Activated CD4-positive, CD25-positive, alpha-beta regulatory T cell treated with anti-CD3 and anti-CD28 coated beads, Interleukin-2, amount 50 U/mL, for 72 hours (primary cell): ENCODE data around the gene BTBD6.

Experiments
- DNase-seq: peaks from one replicate; pipeline ENCODE4 v3.0.0; 2021

The BTBD6 gene

GRCh38 chr14:105241641-105242040 is 6.7 kb upstream of the BTBD6 start:
- no peak for DNase-seq

GRCh38 chr14:105244334-105244733 is 4.0 kb upstream of the BTBD6 start:
- no peak for DNase-seq

- DNase-seq = no peak
These were observed 1.3 kb upstream of the BTBD6 start for GRCh38 chr14:105247026-105247425.

GRCh38 chr14:105247715-105248367 is 492 bp upstream of the BTBD6 start:
- no peak for DNase-seq

- no peak for DNase-seq
These were observed 1.1 kb downstream of the BTBD6 start for GRCh38 chr14:105249182-105250007.

GRCh38 chr14:105250008-105250366 is 1.7 kb downstream of the BTBD6 start:
- DNase-seq = no peak

- DNase-seq = no peak
These were observed 2.7 kb downstream of the BTBD6 start for GRCh38 chr14:105250986-105251385.

- DNase-seq = no peak
These were observed 3.6 kb downstream of the BTBD6 start for GRCh38 chr14:105251920-105252319.

- DNase-seq = no peak
These were observed 4.4 kb downstream of the BTBD6 start for GRCh38 chr14:105252552-105253328.

GRCh38 chr14:105253329-105253682 is 5.0 kb downstream of the BTBD6 start:
- DNase-seq = no peak

- no peak for DNase-seq
These were observed 6.7 kb downstream of the BTBD6 start for GRCh38 chr14:105255021-105255507.

GRCh38 chr14:105256292-105256960 is 8.1 kb downstream of the BTBD6 start:
- no peak for DNase-seq

GRCh38 chr14:105257464-105257863 is 9.1 kb downstream of the BTBD6 start:
- DNase-seq = no peak

GRCh38 chr14:105258846-105259245 is 10.5 kb downstream of the BTBD6 start:
- DNase-seq = no peak

GRCh38 chr14:105260959-105261358 is 12.6 kb downstream of the BTBD6 start:
- no peak for DNase-seq

- DNase-seq = no peak
These were observed 13.4 kb downstream of the BTBD6 start for GRCh38 chr14:105261781-105262180.

GRCh38 chr14:105267820-105268548 is 19.7 kb downstream of the BTBD6 start:
- no peak for DNase-seq

GRCh38 chr14:105268736-105269354 is 20.5 kb downstream of the BTBD6 start:
- DNase-seq = no peak

GRCh38 chr14:105269405-105269804 is 21.1 kb downstream of the BTBD6 start:
- no peak for DNase-seq

- no peak for DNase-seq
These were observed 23.0 kb downstream of the BTBD6 start for GRCh38 chr14:105271224-105271890.

GRCh38 chr14:105272623-105273022 is 24.3 kb downstream of the BTBD6 start:
- DNase-seq = no peak
